Mesodermal cell (in vitro differentiated cells): Measurements from ENCODE around the gene CPNE9. TPM values are rescaled to one million over a fixed set of nuclear protein-coding genes. Genes with fewer than 3 reads are reported as not detected.

Source experiments
- H3K27ac ChIP-seq: 2 replicates; pipeline ENCODE4 v1.7.0; 2013; ENCODE audit warnings: mild to moderate bottlenecking, low read depth, low read length, moderate library complexity; ENCODE audit not compliant: severe bottlenecking
- H3K36me3 ChIP-seq: 2 replicates; pipeline ENCODE4 v1.7.1; 2013; ENCODE audit warnings: mild to moderate bottlenecking, low read length, moderate library complexity; ENCODE audit not compliant: control insufficient read depth, insufficient read depth
- H3K4me1 ChIP-seq: one replicate; pipeline ENCODE4 v1.7.1; 2013; ENCODE audit warnings: mild to moderate bottlenecking, low read length; ENCODE audit not compliant: insufficient read depth, control insufficient read depth, poor library complexity, severe bottlenecking
- H3K4me3 ChIP-seq: 2 replicates; pipeline ENCODE4 v1.7.0; 2013; ENCODE audit warnings: low read length, control low read depth, mild to moderate bottlenecking; ENCODE audit not compliant: insufficient read depth, poor library complexity, severe bottlenecking; ENCODE audit errors: extremely low read depth
- H3K9me3 ChIP-seq: 2 replicates; pipeline ENCODE4 v1.7.1; 2013; ENCODE audit warnings: mild to moderate bottlenecking, low read length, moderate library complexity; ENCODE audit not compliant: control insufficient read depth
- WGBS, 2 experiments: methylation state at CpG; one replicate each; pipeline ENCODE4 v1.1.5; 2013; ENCODE audit warnings: missing lambda C conversion rate in 2 of 2; ENCODE audit not compliant: insufficient coverage in 2 of 2; 5-methylcytosine and 5-hydroxymethylcytosine counted together
- polyA plus RNA-seq, 2 experiments: library from polyadenylated mRNA; stranded (reverse); fragments of 50-300 nt; gene quantifications; one replicate each; pipeline ENCODE4 v1.2.3, GENCODE V29; 2013

The CPNE9 gene, protein sequence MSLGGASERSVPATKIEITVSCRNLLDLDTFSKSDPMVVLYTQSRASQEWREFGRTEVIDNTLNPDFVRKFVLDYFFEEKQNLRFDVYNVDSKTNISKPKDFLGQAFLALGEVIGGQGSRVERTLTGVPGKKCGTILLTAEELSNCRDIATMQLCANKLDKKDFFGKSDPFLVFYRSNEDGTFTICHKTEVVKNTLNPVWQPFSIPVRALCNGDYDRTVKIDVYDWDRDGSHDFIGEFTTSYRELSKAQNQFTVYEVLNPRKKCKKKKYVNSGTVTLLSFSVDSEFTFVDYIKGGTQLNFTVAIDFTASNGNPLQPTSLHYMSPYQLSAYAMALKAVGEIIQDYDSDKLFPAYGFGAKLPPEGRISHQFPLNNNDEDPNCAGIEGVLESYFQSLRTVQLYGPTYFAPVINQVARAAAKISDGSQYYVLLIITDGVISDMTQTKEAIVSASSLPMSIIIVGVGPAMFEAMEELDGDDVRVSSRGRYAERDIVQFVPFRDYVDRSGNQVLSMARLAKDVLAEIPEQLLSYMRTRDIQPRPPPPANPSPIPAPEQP
- 0.37 TPM for polyA plus RNA-seq (2013, experiment 1 of 2)
- polyA plus RNA-seq (2013, experiment 2 of 2) = 0.30 TPM

DNA sequence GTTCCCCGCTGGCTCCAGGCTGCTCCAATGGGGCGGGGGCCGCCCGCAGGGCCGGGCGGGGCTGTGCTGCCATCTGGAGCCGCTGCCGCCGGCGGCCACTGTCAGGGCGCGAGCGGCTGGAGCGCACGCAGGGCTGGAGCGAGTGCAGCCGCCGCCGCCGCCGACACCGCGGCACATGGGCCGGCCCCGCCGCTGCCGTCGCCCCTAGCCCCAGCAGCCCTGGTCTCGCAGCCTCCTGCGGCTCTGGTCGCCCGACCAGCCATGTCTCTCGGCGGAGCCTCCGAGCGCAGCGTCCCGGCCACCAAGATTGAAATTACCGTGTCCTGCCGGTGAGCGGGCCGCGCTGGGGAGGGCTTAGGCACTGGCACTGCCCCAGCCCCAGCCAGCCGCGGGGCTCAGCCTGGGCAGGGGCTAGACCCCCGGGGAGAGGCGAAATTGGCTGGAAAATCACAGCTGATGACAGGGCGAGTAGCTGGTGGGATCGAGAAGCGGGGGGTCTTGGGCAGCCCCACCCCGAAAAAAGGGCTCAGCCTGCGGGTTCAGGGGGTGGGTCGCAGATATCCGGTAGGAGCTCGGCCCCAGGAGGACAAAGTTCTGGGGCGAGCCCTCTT is at the start of gene CPNE9:
TSS of gene CPNE9 (plus strand) at position 98 of the 611 bp plus-strand sequence. CDS start at position 262, 164 bp downstream.
- 1 to 3% methylated on average over 34 to 55 of the region's 56 CpGs for WGBS, 2 experiments
- H3K4me3 ChIP-seq = peak within 1 kb of the TSS; percentile 31
- no peak within 1 kb of the TSS for H3K27ac ChIP-seq
- peaks cover 15% of the 10 kb centered on the region for H3K36me3 ChIP-seq
- H3K9me3 ChIP-seq = no peaks in the 10 kb centered on the region
- peaks cover 3% of the 10 kb centered on the region for H3K4me1 ChIP-seq

DNA sequence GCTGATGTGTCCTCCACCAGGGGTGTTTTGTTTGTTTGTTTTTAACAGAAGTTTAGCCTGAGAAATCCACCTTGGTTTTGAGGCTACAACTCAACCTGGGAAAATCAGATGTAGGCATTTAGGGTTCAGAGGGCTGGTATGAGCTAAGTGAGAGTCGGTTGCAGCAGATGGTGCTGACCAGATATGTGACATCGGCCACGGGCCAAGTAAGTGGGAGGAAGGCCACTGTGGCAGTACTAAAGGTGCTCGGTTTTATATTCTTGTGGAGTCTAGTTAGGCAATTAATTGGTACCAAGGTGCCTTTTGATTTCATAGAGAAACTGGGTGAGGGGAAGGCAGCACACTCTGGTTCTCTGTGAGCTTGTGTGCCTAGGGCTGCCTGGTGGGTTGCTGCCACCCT is 43.8 kb upstream of the CPNE9 start:
- H3K27ac ChIP-seq = no peak overlapping the region
- H3K4me1 ChIP-seq = no peaks in the 10 kb centered on the region
- peaks cover 82% of the 10 kb centered on the region for H3K36me3 ChIP-seq
- no peaks in the 10 kb centered on the region for H3K9me3 ChIP-seq
- 95 to 100% methylated on average over 4 of the region's 4 CpGs for WGBS, 2 experiments
- no peak overlapping the region for H3K4me3 ChIP-seq

DNA sequence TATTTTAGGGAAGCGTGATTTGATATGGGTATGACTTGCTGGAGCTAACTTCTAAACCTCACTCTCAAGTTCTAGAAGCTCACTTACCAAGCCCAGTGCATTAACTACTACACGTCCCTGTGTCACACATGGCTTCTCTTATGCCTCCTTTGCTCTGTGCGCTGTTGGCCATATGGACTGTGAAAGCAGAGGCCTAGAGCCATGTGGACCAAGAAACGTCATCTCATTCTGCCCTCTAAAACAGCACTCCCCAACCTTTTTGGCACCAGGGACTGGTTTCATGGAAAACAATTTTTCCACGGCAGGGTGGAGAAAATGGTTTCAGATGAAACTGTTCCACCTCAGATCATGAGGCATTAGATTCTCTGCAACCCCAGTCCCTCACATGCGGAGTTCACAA is 42.7 kb upstream of the CPNE9 start:
- Histone ChIP-seq H3K27ac (no peak overlapping the region), H3K36me3 (peaks cover 82% of the 10 kb centered on the region), H3K4me3 (no peak overlapping the region), H3K4me1 (no peaks in the 10 kb centered on the region), H3K9me3 (no peaks in the 10 kb centered on the region)
- 90 to 94% methylated on average over 2 to 4 of the region's 6 CpGs for WGBS, 2 experiments

DNA sequence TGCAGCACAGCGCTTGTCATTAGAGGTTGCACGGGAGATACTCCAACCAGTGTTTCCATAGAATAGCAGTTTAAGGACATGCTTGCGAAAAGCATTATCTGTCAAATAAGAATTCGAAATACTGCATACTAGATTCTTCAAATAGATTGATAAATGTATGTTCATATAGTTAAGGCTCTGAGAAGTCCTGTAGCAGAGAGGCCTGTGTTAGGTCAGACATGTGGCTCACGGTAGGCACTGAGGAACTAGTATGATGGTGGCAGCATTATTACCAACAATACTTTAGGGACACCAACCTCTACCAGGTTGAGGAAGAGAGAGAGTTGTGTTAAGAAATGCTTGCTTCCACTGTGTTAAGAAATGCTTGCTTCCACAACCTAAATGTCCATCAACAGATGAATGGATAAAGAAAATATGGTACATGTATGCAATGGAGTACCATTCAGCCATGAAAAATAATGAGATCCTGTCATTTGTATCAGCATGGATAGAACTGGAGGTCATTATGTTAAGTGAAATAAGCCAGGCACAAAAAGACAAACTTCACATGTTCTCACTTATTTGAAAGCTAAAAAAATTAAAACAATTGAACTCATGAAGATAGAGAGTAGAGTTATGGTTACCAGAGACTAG is 39.4 kb upstream of the CPNE9 start:
- no peak overlapping the region for H3K4me3 ChIP-seq
- H3K27ac ChIP-seq = no peak overlapping the region
- H3K4me1 ChIP-seq = no peaks in the 10 kb centered on the region
- peaks cover 83% of the 10 kb centered on the region for H3K36me3 ChIP-seq
- H3K9me3 ChIP-seq = no peaks in the 10 kb centered on the region
- 95 to 96% methylated on average over 2 to 4 of the region's 5 CpGs for WGBS, 2 experiments

DNA sequence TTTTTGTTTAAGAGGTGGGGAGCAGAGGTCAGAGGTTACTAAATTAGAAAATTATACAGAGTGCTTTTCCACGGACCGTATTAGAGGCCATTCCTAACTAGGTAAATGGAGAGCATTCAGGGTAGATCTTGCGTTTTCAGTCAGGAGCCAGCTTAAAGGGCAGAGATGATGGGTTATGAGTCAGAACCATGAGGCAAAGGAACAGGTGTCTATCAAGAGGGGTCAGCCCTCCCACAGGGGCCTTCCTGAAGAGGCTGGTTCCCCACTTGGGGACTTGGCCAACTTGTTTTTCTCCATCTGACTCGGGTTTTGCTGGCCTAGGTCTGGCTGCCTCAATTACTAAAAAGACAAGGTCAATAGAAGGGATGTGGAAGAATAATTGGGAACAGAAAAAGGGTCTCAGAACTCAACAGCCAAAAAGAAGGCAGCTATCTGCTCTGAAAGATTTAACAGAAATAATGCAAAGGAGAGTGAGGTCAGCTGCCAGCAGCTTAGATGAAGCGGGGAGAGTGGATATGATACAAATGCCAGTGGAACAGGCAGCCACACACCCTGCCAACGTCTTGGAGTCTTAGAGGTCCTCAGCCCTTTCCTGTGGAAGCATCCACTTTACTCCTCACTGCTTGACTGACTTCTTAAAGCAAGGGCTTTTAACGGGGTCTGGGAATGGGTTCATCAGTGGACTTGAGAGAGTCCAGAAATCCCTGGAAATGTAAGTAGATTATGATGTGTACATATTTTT is 36.8 kb upstream of the CPNE9 start:
- Histone ChIP-seq H3K27ac (no peak overlapping the region), H3K9me3 (no peaks in the 10 kb centered on the region), H3K4me1 (no peaks in the 10 kb centered on the region), H3K36me3 (peaks cover 95% of the 10 kb centered on the region), H3K4me3 (no peak overlapping the region)
- 89 to 95% methylated on average over 4 of the region's 7 CpGs for WGBS, 2 experiments

DNA sequence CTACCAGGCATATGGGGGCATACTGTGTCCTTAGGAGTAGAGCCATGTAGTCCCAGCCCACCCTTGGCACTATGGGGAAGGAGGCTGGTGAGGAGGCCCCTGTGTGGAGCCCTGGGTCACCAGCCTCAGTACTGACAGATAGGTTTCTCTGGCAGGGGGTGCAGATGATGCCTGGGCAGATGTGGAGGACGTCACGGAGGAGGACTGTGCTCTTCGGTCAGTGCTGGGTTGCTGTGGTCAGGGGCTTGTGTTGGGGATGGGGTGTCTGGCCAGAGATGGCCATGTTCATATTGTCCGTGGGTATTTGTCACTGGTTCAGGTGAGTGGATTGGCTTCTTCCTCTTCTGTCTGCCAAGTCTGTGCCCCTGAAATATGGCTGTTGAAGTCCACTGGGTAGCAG is 34.4 kb upstream of the CPNE9 start:
- H3K27ac ChIP-seq = no peak overlapping the region
- peaks cover 96% of the 10 kb centered on the region for H3K36me3 ChIP-seq
- H3K4me1 ChIP-seq = no peaks in the 10 kb centered on the region
- H3K4me3 ChIP-seq = no peak overlapping the region
- WGBS, 2 experiments = 96 to 100% methylated on average over 2 to 4 of the region's 4 CpGs
- H3K9me3 ChIP-seq = no peaks in the 10 kb centered on the region

DNA sequence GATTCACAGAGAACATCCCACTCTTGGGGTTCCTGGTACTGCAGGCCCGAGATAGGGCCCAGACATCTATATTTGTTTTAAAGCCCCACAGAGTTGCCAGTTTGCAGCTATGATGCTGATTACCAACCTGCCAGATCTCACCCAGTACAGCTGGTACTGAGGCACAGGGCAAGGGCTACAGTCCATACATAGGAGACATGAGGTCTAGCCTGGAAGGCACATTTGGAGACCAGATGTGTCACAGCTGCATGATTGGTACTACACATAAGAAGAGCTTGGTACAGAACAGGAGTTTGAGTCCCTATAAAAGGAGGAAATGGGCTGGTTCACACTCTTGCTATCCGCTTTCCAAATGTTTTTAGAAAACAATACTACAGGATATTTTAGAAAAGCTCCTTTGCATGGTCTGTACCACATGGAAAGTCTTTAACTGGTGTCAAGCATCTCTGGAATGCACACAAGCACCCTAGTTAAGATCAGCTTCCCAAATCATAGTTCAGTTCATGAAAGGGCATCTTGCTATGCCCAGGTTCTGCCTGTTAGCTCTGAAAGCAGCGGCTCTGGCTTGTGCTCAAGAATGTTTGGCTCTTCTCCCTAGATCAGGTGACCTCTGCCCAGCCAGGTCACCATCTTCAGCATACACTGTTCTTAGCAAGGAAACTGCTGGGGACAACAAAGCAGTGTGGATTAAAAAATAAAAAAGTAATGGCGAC is 33.8 kb upstream of the CPNE9 start:
- Histone ChIP-seq H3K27ac (no peak overlapping the region), H3K9me3 (no peaks in the 10 kb centered on the region), H3K4me1 (no peaks in the 10 kb centered on the region), H3K4me3 (no peak overlapping the region), H3K36me3 (peaks cover 93% of the 10 kb centered on the region)
- 100% methylated on average over 2 to 4 of the region's 4 CpGs for WGBS, 2 experiments

DNA sequence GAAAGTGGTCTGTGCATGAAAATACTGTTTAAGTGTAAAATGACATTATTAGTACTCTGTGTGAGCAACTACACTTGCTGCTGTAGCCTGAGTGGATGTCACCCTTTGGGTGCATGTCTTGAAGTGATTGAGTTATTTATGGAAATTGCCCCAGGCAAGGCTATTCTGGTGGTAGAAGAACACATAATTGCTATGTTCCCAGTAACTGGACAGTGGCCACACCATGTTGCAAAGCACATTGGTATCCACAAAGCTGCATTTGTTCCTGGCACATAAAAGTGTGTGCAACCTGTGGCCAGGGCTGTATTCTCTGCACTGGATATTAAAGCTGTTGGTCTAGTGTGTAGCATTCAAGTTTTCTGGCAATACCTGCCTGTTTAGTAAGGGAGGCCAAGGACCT is 30.6 kb upstream of the CPNE9 start:
- H3K4me1 ChIP-seq = peaks cover 29% of the 10 kb centered on the region
- no peak overlapping the region for H3K4me3 ChIP-seq
- no peak overlapping the region for H3K27ac ChIP-seq
- H3K9me3 ChIP-seq = no peaks in the 10 kb centered on the region
- H3K36me3 ChIP-seq = peaks cover 93% of the 10 kb centered on the region

DNA sequence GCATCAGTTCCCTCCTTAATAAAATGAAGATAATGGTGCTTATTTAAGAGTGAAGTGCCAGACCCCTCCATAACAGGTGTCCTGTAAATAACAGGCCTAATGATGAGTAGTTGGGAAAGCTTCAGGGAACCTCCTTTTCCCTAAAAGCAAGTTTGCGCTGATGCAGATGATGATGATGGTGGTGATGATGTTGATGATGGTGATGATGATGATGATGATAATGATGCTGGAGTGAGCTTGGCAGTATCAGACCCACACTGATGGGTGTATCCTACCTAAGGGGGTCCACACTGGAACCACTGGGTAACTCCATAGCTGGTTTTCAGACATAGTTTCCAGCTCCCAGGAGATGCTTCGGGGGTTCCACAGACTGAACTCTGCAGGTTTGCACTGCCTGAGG is 29.9 kb upstream of the CPNE9 start:
- peaks cover 34% of the 10 kb centered on the region for H3K4me1 ChIP-seq
- WGBS, 2 experiments = 95 to 100% methylated on average over 2 of the region's 2 CpGs
- H3K27ac ChIP-seq = no peak overlapping the region
- no peaks in the 10 kb centered on the region for H3K9me3 ChIP-seq
- H3K36me3 ChIP-seq = peaks cover 93% of the 10 kb centered on the region
- H3K4me3 ChIP-seq = no peak overlapping the region
